Measurements from ENCODE around the gene RAD23B.

The RAD23B gene

DNA sequence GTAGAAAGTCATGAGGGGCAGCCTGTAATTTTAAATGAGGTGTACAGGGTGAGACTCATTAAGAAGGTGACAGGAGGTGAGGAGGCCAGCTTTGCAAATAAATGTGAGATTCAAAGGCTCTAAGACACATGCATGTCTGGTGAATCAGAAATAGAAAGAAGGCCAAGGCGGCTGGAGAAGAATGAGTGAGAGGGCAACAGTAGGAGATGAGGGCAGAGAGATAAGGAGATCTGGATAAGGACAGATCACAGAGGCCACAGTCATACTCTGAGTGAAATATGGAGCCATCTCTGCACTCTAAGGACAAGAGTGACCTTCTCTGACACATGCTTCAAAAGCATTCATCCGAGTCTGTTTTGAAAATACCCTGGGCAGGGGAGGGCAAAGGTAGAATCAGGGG, 90.7 kb downstream of the RAD23B start:
- in situ Hi-C loops (cut with MboI; ENCODE audit: low sequenced_read_pairs) = no loop called here

DNA sequence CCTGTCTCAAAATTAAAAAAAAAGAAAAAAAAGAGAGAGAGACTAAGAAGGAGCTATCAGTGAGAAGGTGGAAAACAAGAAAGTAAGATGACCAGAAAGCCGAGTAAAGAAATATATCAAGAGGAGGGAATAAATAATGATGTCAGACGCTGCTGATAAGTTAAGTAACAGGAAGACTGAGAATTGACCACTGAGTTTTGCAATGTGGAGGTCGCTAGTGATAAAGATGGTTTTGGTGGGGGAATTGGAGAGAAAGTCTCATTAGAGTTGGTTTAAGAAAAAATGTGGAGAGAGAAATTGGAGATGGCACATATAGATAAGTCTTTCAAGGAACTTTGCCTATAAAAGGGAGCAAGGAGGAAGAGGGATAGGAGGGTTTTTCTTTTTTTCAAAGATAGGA, 91.9 kb downstream of the RAD23B start:
- in situ Hi-C loops (cut with MboI; ENCODE audit: low sequenced_read_pairs) = no loop called here

DNA sequence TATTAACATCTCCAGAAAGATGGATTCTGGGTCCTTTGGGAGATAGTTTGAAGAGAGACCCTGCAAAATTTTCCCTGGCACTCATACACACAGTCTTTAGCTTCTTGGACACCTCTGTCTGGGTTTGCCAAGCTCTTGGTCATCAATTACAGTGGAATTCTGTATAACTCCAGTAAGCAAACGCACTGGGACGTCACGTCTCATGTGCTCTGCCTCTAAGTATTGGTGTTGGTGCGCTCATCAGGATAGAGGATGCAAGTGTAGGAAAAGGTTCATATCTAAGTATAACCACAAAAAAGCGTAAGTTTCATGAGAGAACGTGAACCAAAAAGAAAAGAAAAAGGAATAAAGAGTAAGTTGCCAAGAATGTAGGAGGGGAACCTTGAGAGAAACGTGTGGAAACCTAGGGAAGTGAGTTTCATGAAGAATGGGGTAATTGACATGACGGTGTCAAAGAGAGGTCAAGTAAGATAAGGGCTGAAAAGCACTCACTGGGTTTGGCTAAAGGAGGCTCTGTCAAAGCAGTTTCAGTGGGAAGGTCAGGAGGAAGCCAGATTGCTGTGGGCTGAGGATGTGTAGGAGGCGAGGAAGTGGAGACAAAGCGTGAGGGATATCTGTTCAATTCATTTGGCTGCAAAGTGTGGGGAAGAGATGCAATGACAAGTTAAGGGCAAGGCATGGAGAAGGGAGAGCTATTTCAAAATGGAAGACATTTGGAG, 92.7 kb downstream of the RAD23B start:
- in situ Hi-C loops (cut with MboI; ENCODE audit: low sequenced_read_pairs) = no loop called here

DNA sequence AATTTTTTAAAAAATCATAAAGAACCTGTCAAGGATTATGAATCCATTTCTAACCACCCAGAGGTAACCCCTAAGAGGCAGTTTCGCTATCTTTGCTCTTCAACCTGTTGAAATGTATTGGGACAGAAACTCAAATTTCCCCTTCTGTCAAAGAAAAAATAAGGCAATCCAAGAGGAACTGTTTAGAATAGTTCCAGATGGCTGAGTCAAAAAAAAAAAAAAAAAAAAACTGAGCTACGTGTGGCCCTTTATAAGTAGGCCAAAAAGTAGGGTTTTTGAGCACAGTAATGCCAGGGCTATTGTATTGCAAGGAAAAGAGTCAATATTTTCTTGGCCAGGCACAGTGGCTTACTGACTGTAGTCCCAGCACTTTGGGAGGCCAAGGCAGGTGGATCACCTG, 94.9 kb downstream of the RAD23B start:
- in situ Hi-C loops (cut with MboI; ENCODE audit: low sequenced_read_pairs) = no loop called here

Measured in HL-60/S4 treated with phorbol 12-myristate 13-acetate at 8.2 ng/mL for 4 days and 3 days (cell line).